GM18858 (cell line): Measurements from ENCODE around the gene ZNF708.
"Not testable (repeated sequence)": the region's sequence is repeated elsewhere in the genome, so short reads cannot be mapped to it uniquely, and the experiment has no call there.

Experiments used
- ATAC-seq: cut with Tn5 transposase; IDR thresholded peaks from one replicate; pipeline ENCODE4 v1.9.1; 2021; ENCODE audit not compliant: unreplicated experiment

The ZNF708 gene

GRCh38 chr19:21328885-21329605 lies at the start of gene ZNF708:
Gene ZNF708, minus strand, starts transcription at chr19:21329410. Its CDS starts 198 bp downstream, at chr19:21329212.
- peak; percentile 100 for ATAC-seq

- no peak for ATAC-seq
Measured at GRCh38 chr19:21362291-21362690, 33.1 kb upstream of the ZNF708 start.

- peak; percentile 95 for ATAC-seq
Measured at GRCh38 chr19:21358768-21359451, 29.7 kb upstream of the ZNF708 start, which contains the start of gene ZNF738. Gene ZNF738, plus strand, starts transcription at chr19:21359000. Its CDS starts 141 bp downstream, at chr19:21359141.

GRCh38 chr19:21352830-21353229 lies 23.6 kb upstream of the ZNF708 start:
- ATAC-seq, result no peak

GRCh38 chr19:21344841-21345240 lies 15.6 kb upstream of the ZNF708 start:
- not testable (repeated sequence) for ATAC-seq

- no peak for ATAC-seq
Measured at GRCh38 chr19:21335721-21336120, 6.5 kb upstream of the ZNF708 start.

GRCh38 chr19:21328406-21328805 lies 804 bp downstream of the ZNF708 start:
- no peak for ATAC-seq

GRCh38 chr19:21326169-21326568 lies 3.0 kb downstream of the ZNF708 start:
- ATAC-seq, result no peak

GRCh38 chr19:21323000-21323399 lies 6.2 kb downstream of the ZNF708 start:
- ATAC-seq, result no peak

- ATAC-seq, result no peak
Measured at GRCh38 chr19:21322528-21322927, 6.7 kb downstream of the ZNF708 start.

- ATAC-seq, result no peak
Measured at GRCh38 chr19:21321996-21322395, 7.2 kb downstream of the ZNF708 start.

GRCh38 chr19:21321134-21321533 lies 8.1 kb downstream of the ZNF708 start:
- ATAC-seq, result no peak

GRCh38 chr19:21317821-21318220 lies 11.4 kb downstream of the ZNF708 start:
- no peak for ATAC-seq

- no peak for ATAC-seq
Measured at GRCh38 chr19:21314676-21315075, 14.5 kb downstream of the ZNF708 start.

GRCh38 chr19:21312807-21313206 lies 16.4 kb downstream of the ZNF708 start:
- not testable (repeated sequence) for ATAC-seq

GRCh38 chr19:21308773-21309172 lies 20.4 kb downstream of the ZNF708 start:
- ATAC-seq, result no peak

- not testable (repeated sequence) for ATAC-seq
Measured at GRCh38 chr19:21306881-21307479, 22.2 kb downstream of the ZNF708 start.

- ATAC-seq, result not testable (repeated sequence)
Measured at GRCh38 chr19:21293768-21294167, 35.4 kb downstream of the ZNF708 start.

GRCh38 chr19:21269813-21270212 lies 59.4 kb downstream of the ZNF708 start:
- ATAC-seq, result no peak

GRCh38 chr19:21264891-21265290 lies 64.3 kb downstream of the ZNF708 start:
- no peak for ATAC-seq

GRCh38 chr19:21264416-21264815 lies 64.8 kb downstream of the ZNF708 start:
- no peak for ATAC-seq

GRCh38 chr19:21260848-21261381 lies 68.3 kb downstream of the ZNF708 start:
- ATAC-seq, result not testable (repeated sequence)
